ENCODE measurements around the gene SLC13A4. TPM values are rescaled to one million over a fixed set of nuclear protein-coding genes. Genes with fewer than 3 reads are reported as not detected.

The SLC13A4 gene
- total and polyA plus RNA-seq, 2 of the 13 experiments (the other 11 are each of a cell fraction or from before 2014, with no cell fraction given) = 0.04 TPM; not detected in 1

DNA sequence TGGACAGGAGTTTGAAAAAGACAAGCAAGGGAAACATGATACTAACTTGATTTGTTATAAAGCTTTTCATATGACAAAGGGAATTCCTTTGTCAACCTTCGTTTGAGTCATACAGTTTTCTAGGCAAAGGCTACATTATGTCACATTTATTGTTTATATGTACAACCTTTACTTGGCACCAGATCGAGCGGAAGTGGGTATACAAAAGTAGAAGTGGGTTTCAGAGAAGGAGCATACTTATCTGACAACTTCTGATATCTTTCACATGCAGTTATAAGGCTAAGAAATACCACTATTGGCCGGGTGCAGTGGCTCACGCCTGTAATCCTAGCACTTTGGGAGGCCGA lies 54.7 kb downstream of the SLC13A4 start:
- Histone ChIP-seq H3K4me1 (ENCODE audit: insufficient read depth, low read length) (no peaks in the 10 kb centered on the region), H3K27ac (ENCODE audit: extremely low read length, insufficient read depth, low read length) (no peak overlapping the region), H3K36me3 (replicated peaks in 1 of 2; ENCODE audit: control insufficient read depth in 1 of 2, insufficient read depth in 2 of 2, low read length in 2 of 2) (peaks cover 1 to 32% of the 10 kb centered on the region in 2 experiments; a peak in 4 of 5 replicates), H3K4me2 (ENCODE audit: low read depth, low read length) (no peak overlapping the region), H3K79me2 (ENCODE audit: insufficient read depth, low read length) (peaks cover 19% of the 10 kb centered on the region), H3K9me3 (ENCODE audit: low read length) (no peaks in the 10 kb centered on the region), H3K4me3 (replicated peaks in 1 of 3; ENCODE audit: insufficient read depth in 1 of 3, low read depth in 2 of 3, low read length in 3 of 3) (no peak overlapping the region), H2AFZ (ENCODE audit: low read length) (no peak overlapping the region), H3K9ac (ENCODE audit: insufficient read depth, low read depth, low read length) (no peak overlapping the region), H3K27me3 (ENCODE audit: control insufficient read depth in 1 of 2, insufficient read depth in 2 of 2, low read length in 2 of 2) (no peaks in the 10 kb centered on the region), H4K20me1 (ENCODE audit: insufficient read depth, low read length) (no peaks in the 10 kb centered on the region; the same call in 1 of the 2 replicates)
- ATAC-seq = no peak
- intact Hi-C loops (cut with micrococcal nuclease; ENCODE audit: unreplicated experiment) (loop anchor here (2.0 to 5.0 kb wide), 2 partner anchors 304 to 335 kb away; partner anchors contain the start of gene MTPN), in situ Hi-C loops (cut with HindIII; ENCODE audit: extremely low pct_ligation_motif_present, low pct_unique_long_range_greater_than_20kb) (loop anchor here (10.0 kb wide), 1 partner anchor 331 kb away; no protein-coding TSS in a partner anchor)
- no peak for DNase-seq (ENCODE audit: low spot score)
- ChIA-PET CTCF (ENCODE audit: low intra/inter-chr PET ratio, low total read pairs) (no interaction called here), POLR2A (no interaction called here)
- 94% methylated on average over 6 of the region's 6 CpGs for WGBS (ENCODE audit: low lambda C conversion rate)
- no TSS peak for BruUV-seq (replicated peaks)
- FAIRE-seq = no peak
- no peak for TF ChIP-seq ZNF710 (CRISPR knock-in tag; IDR thresholded peaks at IDR 0.05; ENCODE audit: borderline replicate concordance)
- no peak for TF ChIP-seq ZNF709 (CRISPR knock-in tag; IDR thresholded peaks at IDR 0.05)
- no peak for TF ChIP-seq FOSL1 (CRISPR knock-in tag; IDR thresholded peaks at IDR 0.05; ENCODE audit: borderline replicate concordance)
- TF ChIP-seq, protein P1, sequence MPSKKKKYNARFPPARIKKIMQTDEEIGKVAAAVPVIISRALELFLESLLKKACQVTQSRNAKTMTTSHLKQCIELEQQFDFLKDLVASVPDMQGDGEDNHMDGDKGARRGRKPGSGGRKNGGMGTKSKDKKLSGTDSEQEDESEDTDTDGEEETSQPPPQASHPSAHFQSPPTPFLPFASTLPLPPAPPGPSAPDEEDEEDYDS (CRISPR knock-in tag; IDR thresholded peaks at IDR 0.05) = no peak
- no peak for TF ChIP-seq ZBTB14 (CRISPR knock-in tag; IDR thresholded peaks at IDR 0.05)
- TF ChIP-seq, protein P2, sequence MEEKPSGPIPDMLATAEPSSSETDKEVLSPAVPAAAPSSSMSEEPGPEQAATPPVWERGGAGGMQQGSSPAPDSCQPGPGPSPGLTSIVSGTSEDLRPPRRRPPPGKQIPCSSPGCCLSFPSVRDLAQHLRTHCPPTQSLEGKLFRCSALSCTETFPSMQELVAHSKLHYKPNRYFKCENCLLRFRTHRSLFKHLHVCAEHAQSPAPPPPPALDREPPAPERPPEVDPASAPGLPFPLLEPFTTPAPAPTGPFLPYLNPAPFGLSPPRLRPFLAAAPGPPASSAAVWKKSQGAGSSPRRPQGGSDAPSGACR (CRISPR knock-in tag; IDR thresholded peaks at IDR 0.05) = no peak
- no peak for TF ChIP-seq ELF1 (CRISPR knock-in tag; IDR thresholded peaks at IDR 0.05)
- TF ChIP-seq ETV5 (CRISPR knock-in tag; IDR thresholded peaks at IDR 0.05; ENCODE audit: borderline replicate concordance) = no peak
- no peak for TF ChIP-seq ZNF589 (CRISPR knock-in tag; conservative IDR thresholded peaks at IDR 0.05)
- TF ChIP-seq ZC3H4 (CRISPR knock-in tag; IDR thresholded peaks at IDR 0.05; ENCODE audit: borderline replicate concordance) = no peak
- TF ChIP-seq, protein P3, sequence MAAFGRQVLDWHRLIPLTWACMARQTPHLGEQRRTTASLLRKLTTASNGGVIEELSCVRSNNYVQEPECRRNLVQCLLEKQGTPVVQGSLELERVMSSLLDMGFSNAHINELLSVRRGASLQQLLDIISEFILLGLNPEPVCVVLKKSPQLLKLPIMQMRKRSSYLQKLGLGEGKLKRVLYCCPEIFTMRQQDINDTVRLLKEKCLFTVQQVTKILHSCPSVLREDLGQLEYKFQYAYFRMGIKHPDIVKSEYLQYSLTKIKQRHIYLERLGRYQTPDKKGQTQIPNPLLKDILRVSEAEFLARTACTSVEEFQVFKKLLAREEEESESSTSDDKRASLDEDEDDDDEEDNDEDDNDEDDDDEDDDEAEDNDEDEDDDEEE (CRISPR knock-in tag; IDR thresholded peaks at IDR 0.05) = no peak
- TF ChIP-seq, protein P4, sequence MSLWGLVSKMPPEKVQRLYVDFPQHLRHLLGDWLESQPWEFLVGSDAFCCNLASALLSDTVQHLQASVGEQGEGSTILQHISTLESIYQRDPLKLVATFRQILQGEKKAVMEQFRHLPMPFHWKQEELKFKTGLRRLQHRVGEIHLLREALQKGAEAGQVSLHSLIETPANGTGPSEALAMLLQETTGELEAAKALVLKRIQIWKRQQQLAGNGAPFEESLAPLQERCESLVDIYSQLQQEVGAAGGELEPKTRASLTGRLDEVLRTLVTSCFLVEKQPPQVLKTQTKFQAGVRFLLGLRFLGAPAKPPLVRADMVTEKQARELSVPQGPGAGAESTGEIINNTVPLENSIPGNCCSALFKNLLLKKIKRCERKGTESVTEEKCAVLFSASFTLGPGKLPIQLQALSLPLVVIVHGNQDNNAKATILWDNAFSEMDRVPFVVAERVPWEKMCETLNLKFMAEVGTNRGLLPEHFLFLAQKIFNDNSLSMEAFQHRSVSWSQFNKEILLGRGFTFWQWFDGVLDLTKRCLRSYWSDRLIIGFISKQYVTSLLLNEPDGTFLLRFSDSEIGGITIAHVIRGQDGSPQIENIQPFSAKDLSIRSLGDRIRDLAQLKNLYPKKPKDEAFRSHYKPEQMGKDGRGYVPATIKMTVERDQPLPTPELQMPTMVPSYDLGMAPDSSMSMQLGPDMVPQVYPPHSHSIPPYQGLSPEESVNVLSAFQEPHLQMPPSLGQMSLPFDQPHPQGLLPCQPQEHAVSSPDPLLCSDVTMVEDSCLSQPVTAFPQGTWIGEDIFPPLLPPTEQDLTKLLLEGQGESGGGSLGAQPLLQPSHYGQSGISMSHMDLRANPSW (CRISPR knock-in tag; IDR thresholded peaks at IDR 0.05; ENCODE audit: borderline replicate concordance) = no peak
- TF ChIP-seq ZNF292 (CRISPR knock-in tag; IDR thresholded peaks at IDR 0.05; ENCODE audit: borderline replicate concordance, low read depth) = no peak
- no peak for TF ChIP-seq POLR2A (IDR thresholded peaks at IDR 0.05; ENCODE audit: insufficient read depth in 1 of 2, low read depth in 2 of 2, low read length in 2 of 2)
- no peak for TF ChIP-seq HOXA5 (CRISPR knock-in tag; IDR thresholded peaks at IDR 0.05)
- no peak for TF ChIP-seq CREB1 (IDR thresholded peaks at IDR 0.05)
- TF ChIP-seq CREB1 (CRISPR knock-in tag; IDR thresholded peaks at IDR 0.05) = no peak
- TF ChIP-seq NPAS2 (CRISPR knock-in tag; IDR thresholded peaks at IDR 0.05; ENCODE audit: borderline replicate concordance) = no peak
- no peak for TF ChIP-seq BHLHE40 (IDR thresholded peaks at IDR 0.05; ENCODE audit: low read length)

All from HepG2 (cell line).